Measurements from ENCODE around the gene ZNF275. TPM values are rescaled to one million over a fixed set of nuclear protein-coding genes. Genes with fewer than 3 reads are reported as not detected.

Gene ZNF275
- total RNA-seq, 2 experiments from 2014 or later: 19.6 to 20.2 TPM

DNA sequence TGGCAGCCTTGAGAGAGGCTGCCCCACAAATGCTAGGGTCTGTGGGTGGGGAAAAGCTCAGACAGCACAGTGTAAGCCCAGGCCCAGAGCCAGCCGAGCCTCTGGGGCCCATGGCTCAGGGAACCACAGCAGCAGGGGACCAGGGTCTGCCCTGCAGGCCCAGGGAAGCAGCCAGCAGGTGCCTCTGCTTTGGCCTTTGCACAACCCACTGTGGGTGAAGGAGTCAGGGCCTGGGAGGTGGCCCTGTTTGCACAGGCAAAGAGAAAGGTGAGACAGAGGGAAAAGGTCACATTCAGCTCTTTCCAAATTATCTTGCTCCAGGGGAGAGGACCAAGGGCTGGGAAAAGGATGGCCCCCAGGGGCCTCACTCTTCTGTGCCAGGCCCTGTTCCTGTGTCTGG is 21.1 kb upstream of the ZNF275 start:
- no peaks in the 10 kb centered on the region for H4K20me1 ChIP-seq (ENCODE audit: insufficient read depth, low read length)
- no peaks in the 10 kb centered on the region for H3K79me2 ChIP-seq (ENCODE audit: insufficient read depth, low read depth, low read length)
- no peak overlapping the region for H3K4me3 ChIP-seq (ENCODE audit: low read depth, low read length, poor library complexity, severe bottlenecking)
- H3K4me1 ChIP-seq (ENCODE audit: insufficient read depth, low read length, poor library complexity, severe bottlenecking): no peaks in the 10 kb centered on the region
- no peaks in the 10 kb centered on the region for H3K9me2 ChIP-seq (ENCODE audit: insufficient read depth, low read length)
- no peak overlapping the region for H2AFZ ChIP-seq (ENCODE audit: low read length)
- intact Hi-C loops (cut with micrococcal nuclease; ENCODE audit: unreplicated experiment): no loop called here
- no peaks in the 10 kb centered on the region for H3K9me3 ChIP-seq (ENCODE audit: low read length)
- TF ChIP-seq EZH2phosphoT487 (IDR thresholded peaks at IDR 0.05; ENCODE audit: borderline replicate concordance, low read depth, low read length) (no peak), CTCF (conservative IDR thresholded peaks at IDR 0.05; ENCODE audit: low read length) (no peak)
- no TSS peak for BruUV-seq (replicated peaks)
- no peaks in the 10 kb centered on the region for H3K36me3 ChIP-seq (ENCODE audit: insufficient read depth, low read length)
- no peak overlapping the region for H3K27ac ChIP-seq (ENCODE audit: low read depth, low read length, poor library complexity, severe bottlenecking)
- DNase-seq (ENCODE audit: low spot score): no peak
- CTCF ChIA-PET (ENCODE audit: unreplicated experiment): no interaction called here
- H3K4me2 ChIP-seq (ENCODE audit: low read length): no peak overlapping the region
- POLR2A ChIA-PET: no interaction called here

DNA sequence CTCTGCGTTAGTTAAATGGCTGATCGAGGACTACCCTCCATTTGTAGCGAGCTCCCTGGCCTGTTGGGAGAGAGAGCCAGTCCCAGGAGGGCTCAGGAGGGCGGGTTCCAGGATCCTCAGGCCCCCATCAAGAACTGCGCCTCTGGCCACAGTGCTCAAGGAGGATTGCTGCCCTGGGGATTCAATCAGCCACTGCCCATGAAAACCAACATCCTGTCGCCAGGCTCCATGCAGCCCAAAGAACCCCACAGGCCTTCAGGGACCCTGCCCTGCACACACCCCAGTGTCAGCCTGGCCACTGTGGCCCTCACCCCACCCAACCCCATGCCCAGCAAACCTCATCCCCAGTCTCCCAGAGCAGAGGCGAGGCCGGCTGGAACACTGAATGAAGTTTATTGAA is 16.6 kb upstream of the ZNF275 start:
- Histone ChIP-seq H2AFZ (ENCODE audit: low read length) (no peak overlapping the region), H3K27ac (ENCODE audit: low read depth, low read length, poor library complexity, severe bottlenecking) (no peak overlapping the region), H3K79me2 (ENCODE audit: insufficient read depth, low read depth, low read length) (no peaks in the 10 kb centered on the region), H3K4me3 (ENCODE audit: low read depth, low read length, poor library complexity, severe bottlenecking) (no peak overlapping the region), H3K9me3 (ENCODE audit: low read length) (no peaks in the 10 kb centered on the region), H3K9me2 (ENCODE audit: insufficient read depth, low read length) (no peaks in the 10 kb centered on the region), H3K36me3 (ENCODE audit: insufficient read depth, low read length) (no peaks in the 10 kb centered on the region), H3K4me1 (ENCODE audit: insufficient read depth, low read length, poor library complexity, severe bottlenecking) (no peaks in the 10 kb centered on the region), H3K4me2 (ENCODE audit: low read length) (no peak overlapping the region), H4K20me1 (ENCODE audit: insufficient read depth, low read length) (no peaks in the 10 kb centered on the region)
- intact Hi-C loops (cut with micrococcal nuclease; ENCODE audit: unreplicated experiment): no loop called here
- no TSS peak for BruUV-seq (replicated peaks)
- ChIA-PET CTCF (ENCODE audit: unreplicated experiment) (no interaction called here), POLR2A (no interaction called here)
- no peak for DNase-seq (ENCODE audit: low spot score)
- no peak for TF ChIP-seq CTCF (conservative IDR thresholded peaks at IDR 0.05; ENCODE audit: low read length)

- CTCF ChIA-PET (ENCODE audit: unreplicated experiment): no interaction called here
- TF ChIP-seq EZH2phosphoT487 (IDR thresholded peaks at IDR 0.05; ENCODE audit: borderline replicate concordance, low read depth, low read length): no peak
- TF ChIP-seq CTCF (conservative IDR thresholded peaks at IDR 0.05; ENCODE audit: low read length): no peak
- intact Hi-C loops (cut with micrococcal nuclease; ENCODE audit: unreplicated experiment): no loop called here
Observed at GRCh38 chrX:153317996-153318722, 15.8 kb upstream of the ZNF275 start.

More at GRCh38 chrX:153317996-153318722, 15.8 kb upstream of the ZNF275 start:
- BruUV-seq (replicated peaks): no TSS peak
- Histone ChIP-seq H4K20me1 (ENCODE audit: insufficient read depth, low read length) (no peaks in the 10 kb centered on the region), H3K36me3 (ENCODE audit: insufficient read depth, low read length) (no peaks in the 10 kb centered on the region), H3K4me1 (ENCODE audit: insufficient read depth, low read length, poor library complexity, severe bottlenecking) (no peaks in the 10 kb centered on the region), H3K9me2 (ENCODE audit: insufficient read depth, low read length) (no peaks in the 10 kb centered on the region), H3K79me2 (ENCODE audit: insufficient read depth, low read depth, low read length) (no peaks in the 10 kb centered on the region), H3K9me3 (ENCODE audit: low read length) (no peaks in the 10 kb centered on the region), H3K27ac (ENCODE audit: low read depth, low read length, poor library complexity, severe bottlenecking) (no peak overlapping the region), H2AFZ (ENCODE audit: low read length) (no peak overlapping the region), H3K4me2 (ENCODE audit: low read length) (no peak overlapping the region), H3K4me3 (ENCODE audit: low read depth, low read length, poor library complexity, severe bottlenecking) (no peak overlapping the region)
- DNase-seq (ENCODE audit: low spot score): no peak
- POLR2A ChIA-PET: no interaction called here
